ENCODE data around the gene PON1. TPM values are rescaled to one million over a fixed set of nuclear protein-coding genes. Genes with fewer than 3 reads are reported as not detected.

The PON1 gene
- total and polyA plus RNA-seq, 3 experiments from 2014 or later: not detected

GRCh38 chr7:95265634-95266033, 58.7 kb downstream of the PON1 start:
- Mint-ChIP-seq H3K27me3 (peaks cover 3 to 4% of the 10 kb centered on the region in 2 donors), H3K36me3 (no peaks in the 10 kb centered on the region), H3K9me3 (no peaks in the 10 kb centered on the region), H3K4me1 (no peaks in the 10 kb centered on the region), H3K4me3 (no peak overlapping the region), H3K27ac (no peak overlapping the region)
- no peaks in the 10 kb centered on the region for H3K36me3 ChIP-seq (ENCODE audit: insufficient read depth, low read length)
- H3K9me3 ChIP-seq (ENCODE audit: low read length): no peaks in the 10 kb centered on the region
- no peak overlapping the region for H3K4me3 ChIP-seq (ENCODE audit: low read length)
- CTCF ChIA-PET: interaction anchor here (1.2 kb wide), 1 partner anchor 211 kb away, joined by 3 read pairs; no protein-coding TSS in a partner anchor
- POLR2A ChIA-PET: no interaction called here
- no peak overlapping the region for H3K27ac ChIP-seq (ENCODE audit: low read depth, low read length)
- DNase-seq: no peak
- no peaks in the 10 kb centered on the region for H3K4me1 ChIP-seq (ENCODE audit: insufficient read depth, low read length)
- H3K27me3 ChIP-seq (ENCODE audit: insufficient read depth, low read length, poor library complexity, severe bottlenecking): no peaks in the 10 kb centered on the region

GRCh38 chr7:95264363-95264891, 59.9 kb downstream of the PON1 start:
- ChIA-PET POLR2A (no interaction called here), CTCF (no interaction called here)
- no peak overlapping the region for H3K4me3 ChIP-seq (ENCODE audit: low read length)
- Mint-ChIP-seq H3K4me3 (no peak overlapping the region), H3K9me3 (no peaks in the 10 kb centered on the region), H3K4me1 (no peaks in the 10 kb centered on the region), H3K36me3 (no peaks in the 10 kb centered on the region), H3K27ac (no peak overlapping the region), H3K27me3 (peaks cover 3 to 4% of the 10 kb centered on the region in 2 donors)
- H3K36me3 ChIP-seq (ENCODE audit: insufficient read depth, low read length): no peaks in the 10 kb centered on the region
- H3K9me3 ChIP-seq (ENCODE audit: low read length): no peaks in the 10 kb centered on the region
- H3K4me1 ChIP-seq (ENCODE audit: insufficient read depth, low read length): no peaks in the 10 kb centered on the region
- no peak overlapping the region for H3K27ac ChIP-seq (ENCODE audit: low read depth, low read length)
- DNase-seq: no peak
- no peaks in the 10 kb centered on the region for H3K27me3 ChIP-seq (ENCODE audit: insufficient read depth, low read length, poor library complexity, severe bottlenecking)

- no peaks in the 10 kb centered on the region for H3K36me3 ChIP-seq (ENCODE audit: insufficient read depth, low read length)
Observed at GRCh38 chr7:95263785-95264362, 60.5 kb downstream of the PON1 start.

GRCh38 chr7:95262875-95263274, 61.5 kb downstream of the PON1 start:
- Mint-ChIP-seq H3K27ac (no peak overlapping the region), H3K9me3 (no peaks in the 10 kb centered on the region), H3K36me3 (no peaks in the 10 kb centered on the region), H3K4me3 (no peak overlapping the region), H3K4me1 (peaks cover 0 to 6% (median 0%) of the 10 kb centered on the region in 3 donors), H3K27me3 (no peaks in the 10 kb centered on the region)
- no peaks in the 10 kb centered on the region for H3K36me3 ChIP-seq (ENCODE audit: insufficient read depth, low read length)
- no peak overlapping the region for H3K4me3 ChIP-seq (ENCODE audit: low read length)
- H3K27ac ChIP-seq (ENCODE audit: low read depth, low read length): no peak overlapping the region
- H3K9me3 ChIP-seq (ENCODE audit: low read length): no peaks in the 10 kb centered on the region
- ChIA-PET POLR2A (no interaction called here), CTCF (no interaction called here)
- DNase-seq: no peak
- no peaks in the 10 kb centered on the region for H3K27me3 ChIP-seq (ENCODE audit: insufficient read depth, low read length, poor library complexity, severe bottlenecking)
- no peaks in the 10 kb centered on the region for H3K4me1 ChIP-seq (ENCODE audit: insufficient read depth, low read length)

More at GRCh38 chr7:95263785-95264362, 60.5 kb downstream of the PON1 start:
- Mint-ChIP-seq H3K9me3 (no peaks in the 10 kb centered on the region), H3K4me1 (peaks cover 0 to under 1% (median 0%) of the 10 kb centered on the region in 3 donors), H3K27ac (no peak overlapping the region), H3K4me3 (no peak overlapping the region), H3K27me3 (peaks cover 1 to 3% of the 10 kb centered on the region in 2 donors), H3K36me3 (no peaks in the 10 kb centered on the region)
- no peak overlapping the region for H3K27ac ChIP-seq (ENCODE audit: low read depth, low read length)
- no peaks in the 10 kb centered on the region for H3K9me3 ChIP-seq (ENCODE audit: low read length)
- CTCF ChIA-PET: no interaction called here
- H3K27me3 ChIP-seq (ENCODE audit: insufficient read depth, low read length, poor library complexity, severe bottlenecking): no peaks in the 10 kb centered on the region
- POLR2A ChIA-PET: no interaction called here
- no peak for DNase-seq
- no peak overlapping the region for H3K4me3 ChIP-seq (ENCODE audit: low read length)
- H3K4me1 ChIP-seq (ENCODE audit: insufficient read depth, low read length): no peaks in the 10 kb centered on the region

GRCh38 chr7:95261895-95262415, 62.4 kb downstream of the PON1 start:
- Histone ChIP-seq H3K9me3 (ENCODE audit: low read length) (no peaks in the 10 kb centered on the region), H3K36me3 (ENCODE audit: insufficient read depth, low read length) (no peaks in the 10 kb centered on the region), H3K4me1 (ENCODE audit: insufficient read depth, low read length) (no peaks in the 10 kb centered on the region), H3K27ac (ENCODE audit: low read depth, low read length) (no peak overlapping the region), H3K27me3 (ENCODE audit: insufficient read depth, low read length, poor library complexity, severe bottlenecking) (no peaks in the 10 kb centered on the region), H3K4me3 (ENCODE audit: low read length) (no peak overlapping the region)
- H3K4me1 Mint-ChIP-seq: peaks cover 0 to 6% (median 0%) of the 10 kb centered on the region in 3 donors
- no peak overlapping the region for H3K27ac Mint-ChIP-seq
- H3K27me3 Mint-ChIP-seq: no peaks in the 10 kb centered on the region
- no peak overlapping the region for H3K4me3 Mint-ChIP-seq
- peaks cover 0 to 2% (median 0%) of the 10 kb centered on the region in 5 donors for H3K9me3 Mint-ChIP-seq
- CTCF ChIA-PET: no interaction called here
- no peak for DNase-seq
- no peaks in the 10 kb centered on the region for H3K36me3 Mint-ChIP-seq
- POLR2A ChIA-PET: no interaction called here

GRCh38 chr7:95255691-95256090, 68.6 kb downstream of the PON1 start:
- no peaks in the 10 kb centered on the region for H3K27me3 ChIP-seq (ENCODE audit: insufficient read depth, low read length, poor library complexity, severe bottlenecking)
- Mint-ChIP-seq H3K4me3 (no peak overlapping the region), H3K27ac (no peak overlapping the region), H3K9me3 (peaks cover 0 to 2% (median 0%) of the 10 kb centered on the region in 5 donors), H3K27me3 (peaks cover 2 to 3% of the 10 kb centered on the region in 2 donors), H3K36me3 (no peaks in the 10 kb centered on the region), H3K4me1 (peaks cover 0 to 6% (median 0%) of the 10 kb centered on the region in 3 donors)
- H3K36me3 ChIP-seq (ENCODE audit: insufficient read depth, low read length): no peaks in the 10 kb centered on the region
- H3K27ac ChIP-seq (ENCODE audit: low read depth, low read length): no peak overlapping the region
- POLR2A ChIA-PET: no interaction called here
- no peak overlapping the region for H3K4me3 ChIP-seq (ENCODE audit: low read length)
- CTCF ChIA-PET: no interaction called here
- no peak for DNase-seq
- no peaks in the 10 kb centered on the region for H3K9me3 ChIP-seq (ENCODE audit: low read length)
- H3K4me1 ChIP-seq (ENCODE audit: insufficient read depth, low read length): no peaks in the 10 kb centered on the region

GRCh38 chr7:95253986-95254385, 70.3 kb downstream of the PON1 start:
- POLR2A ChIA-PET: no interaction called here
- H3K27ac ChIP-seq (ENCODE audit: low read depth, low read length): no peak overlapping the region
- no peak overlapping the region for H3K4me3 Mint-ChIP-seq
- H3K4me1 Mint-ChIP-seq: peaks cover 0 to 6% (median 0%) of the 10 kb centered on the region in 3 donors
- no peak overlapping the region for H3K4me3 ChIP-seq (ENCODE audit: low read length)
- DNase-seq: no peak
- H3K4me1 ChIP-seq (ENCODE audit: insufficient read depth, low read length): no peaks in the 10 kb centered on the region
- H3K9me3 Mint-ChIP-seq: peaks cover 0 to 2% (median 0%) of the 10 kb centered on the region in 5 donors
- H3K9me3 ChIP-seq (ENCODE audit: low read length): no peaks in the 10 kb centered on the region
- no peaks in the 10 kb centered on the region for H3K36me3 ChIP-seq (ENCODE audit: insufficient read depth, low read length)
- H3K27ac Mint-ChIP-seq: no peak overlapping the region
- no peaks in the 10 kb centered on the region for H3K27me3 ChIP-seq (ENCODE audit: insufficient read depth, low read length, poor library complexity, severe bottlenecking)
- peaks cover 2 to 3% of the 10 kb centered on the region in 2 donors for H3K27me3 Mint-ChIP-seq
- H3K36me3 Mint-ChIP-seq: no peaks in the 10 kb centered on the region
- CTCF ChIA-PET: no interaction called here

- Histone ChIP-seq H3K4me1 (ENCODE audit: insufficient read depth, low read length) (no peaks in the 10 kb centered on the region), H3K9me3 (ENCODE audit: low read length) (no peaks in the 10 kb centered on the region), H3K36me3 (ENCODE audit: insufficient read depth, low read length) (no peaks in the 10 kb centered on the region), H3K4me3 (ENCODE audit: low read length) (no peak overlapping the region), H3K27ac (ENCODE audit: low read depth, low read length) (no peak overlapping the region), H3K27me3 (ENCODE audit: insufficient read depth, low read length, poor library complexity, severe bottlenecking) (no peaks in the 10 kb centered on the region)
- Mint-ChIP-seq H3K4me3 (no peak overlapping the region), H3K27ac (no peak overlapping the region), H3K4me1 (no peaks in the 10 kb centered on the region), H3K9me3 (no peaks in the 10 kb centered on the region), H3K36me3 (no peaks in the 10 kb centered on the region), H3K27me3 (peaks cover 2 to 3% of the 10 kb centered on the region in 2 donors)
- POLR2A ChIA-PET: no interaction called here
- DNase-seq: no peak
- CTCF ChIA-PET: no interaction called here
Observed at GRCh38 chr7:95251966-95252365, 72.4 kb downstream of the PON1 start.

Measured in CD8-positive, alpha-beta memory T cell (primary cell).